NAMALWA (cell line): Measurements from ENCODE around the gene LRRC74B.
"Not testable (repeated sequence)": the region's sequence is repeated elsewhere in the genome, so short reads cannot be mapped to it uniquely, and the experiment has no call there.

Experiments used
- DNase-seq: peaks from one replicate; pipeline ENCODE4 v3.0.0-alpha.2; 2015; ENCODE audit warnings: low spot score

Gene LRRC74B

DNA sequence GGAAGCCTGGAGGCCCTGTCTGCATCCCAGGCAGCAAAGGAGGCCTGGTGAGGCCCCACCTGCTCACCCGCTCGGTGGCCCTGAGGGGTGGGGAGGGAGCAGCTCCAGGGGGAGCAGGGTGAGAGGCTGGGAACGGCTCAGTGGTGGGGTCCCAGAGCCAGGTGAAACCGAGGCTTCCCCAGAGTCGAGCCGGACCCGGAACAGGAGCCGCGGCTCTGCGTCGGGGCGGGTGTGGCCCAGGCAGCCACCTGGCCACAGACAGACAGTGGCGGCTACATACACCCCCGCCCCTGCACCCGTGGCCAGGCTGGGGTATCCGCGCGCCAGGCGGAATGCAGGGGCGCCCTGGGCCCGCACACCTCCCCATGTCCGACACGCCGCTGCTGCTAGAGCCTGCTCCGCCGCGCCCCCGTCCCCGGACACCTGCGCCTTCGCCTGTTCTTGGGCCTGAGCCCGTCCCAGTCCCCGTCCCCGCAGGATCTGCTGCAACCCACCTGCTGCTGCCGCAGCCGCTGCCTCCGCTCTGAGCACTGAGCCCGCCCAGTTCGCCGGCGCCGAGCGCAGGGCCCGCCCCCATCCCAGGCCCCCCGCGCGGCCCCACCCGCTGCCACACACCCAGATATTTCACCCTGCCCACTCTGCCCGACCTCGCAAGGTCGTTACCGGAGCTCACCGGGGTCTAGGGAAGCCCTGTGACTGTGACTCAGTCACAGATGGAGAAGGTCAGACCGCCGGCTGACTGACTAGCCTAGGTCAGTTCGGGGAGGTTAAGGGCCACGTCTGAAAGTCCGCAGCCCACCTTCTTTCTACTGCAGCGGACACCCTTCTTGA lies 13.5 kb upstream of the LRRC74B start, which contains the start of gene SLC7A4:
SLC7A4 (minus strand) TSS at position 525 of the 831 bp plus-strand sequence. CDS start 749 bp downstream, outside the sequence.
- DNase-seq, result no peak

DNA sequence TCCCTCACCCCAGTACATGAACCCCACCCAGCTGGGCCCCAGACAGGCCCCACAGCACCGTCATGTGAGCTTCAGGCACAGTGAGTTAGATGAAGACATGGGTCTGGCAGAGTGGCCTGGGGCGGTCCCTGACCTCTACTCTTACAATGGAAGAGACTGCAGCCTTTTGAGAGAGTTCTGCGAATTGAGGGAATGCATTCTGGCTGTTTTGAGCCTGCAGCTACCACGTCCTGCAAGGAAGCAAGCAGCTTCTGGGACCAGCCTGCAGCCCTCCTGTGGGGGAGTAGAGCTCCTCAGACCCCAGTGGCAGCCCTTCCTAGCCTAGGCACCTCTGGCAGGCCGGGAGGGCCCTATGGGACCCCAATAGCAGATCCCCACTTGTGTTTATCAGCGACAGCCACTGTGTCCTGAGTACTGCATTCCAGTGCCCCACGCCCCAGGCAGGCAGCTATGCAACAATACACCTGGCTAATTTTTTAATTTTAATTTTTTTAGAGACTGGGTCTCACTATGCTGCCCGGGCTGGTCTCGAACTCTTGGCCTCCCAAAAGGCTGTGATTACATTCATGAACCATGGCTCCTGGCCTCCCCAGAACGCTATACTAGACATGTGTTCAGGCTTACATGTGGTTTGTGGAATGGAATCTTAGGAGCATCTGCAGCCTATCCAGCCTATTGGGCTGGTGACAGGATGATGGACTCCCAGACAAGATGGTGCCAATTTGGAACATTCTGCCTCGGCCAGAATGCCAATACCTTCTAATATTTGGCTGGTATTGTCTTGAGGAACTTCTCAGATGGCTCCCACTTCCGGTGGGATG lies 12.7 kb upstream of the LRRC74B start:
- DNase-seq, result no peak

DNA sequence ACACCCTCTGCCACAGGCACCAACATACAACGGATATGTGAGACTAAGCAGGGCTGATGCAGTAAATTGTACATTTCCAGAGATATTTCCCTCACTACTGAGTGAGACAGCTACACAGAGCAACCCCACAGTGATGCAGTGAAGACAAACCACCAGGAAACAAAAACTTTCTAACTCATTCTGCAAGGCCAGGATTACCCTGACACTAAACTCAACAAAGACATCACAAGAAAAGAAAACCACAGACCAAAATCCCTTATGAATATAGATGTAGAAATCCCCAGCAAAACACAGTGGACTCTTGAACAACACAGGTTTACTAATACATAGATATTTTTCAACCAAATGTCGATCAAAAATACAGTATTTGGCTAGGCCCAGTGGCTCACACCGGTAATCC lies 11.9 kb upstream of the LRRC74B start:
- DNase-seq, result no peak

DNA sequence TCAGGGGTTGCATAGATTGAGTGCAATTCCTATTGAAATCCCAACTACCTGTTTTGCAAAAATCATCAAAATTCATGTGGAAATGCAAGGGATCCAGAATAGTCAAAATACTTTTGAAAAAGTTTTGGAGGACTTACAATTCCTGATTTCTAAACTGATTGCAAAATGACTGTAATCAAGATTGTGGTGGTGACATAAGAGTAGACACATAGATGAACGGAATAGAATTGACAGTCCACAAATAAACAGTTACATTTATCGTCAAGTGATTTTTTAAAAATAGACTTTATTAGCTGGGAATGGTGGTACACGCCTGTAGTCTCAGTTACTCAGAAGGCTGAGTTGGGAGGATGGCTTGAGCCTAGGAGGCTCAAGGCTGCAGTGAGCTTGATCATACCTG lies 10.8 kb upstream of the LRRC74B start:
- no peak for DNase-seq

DNA sequence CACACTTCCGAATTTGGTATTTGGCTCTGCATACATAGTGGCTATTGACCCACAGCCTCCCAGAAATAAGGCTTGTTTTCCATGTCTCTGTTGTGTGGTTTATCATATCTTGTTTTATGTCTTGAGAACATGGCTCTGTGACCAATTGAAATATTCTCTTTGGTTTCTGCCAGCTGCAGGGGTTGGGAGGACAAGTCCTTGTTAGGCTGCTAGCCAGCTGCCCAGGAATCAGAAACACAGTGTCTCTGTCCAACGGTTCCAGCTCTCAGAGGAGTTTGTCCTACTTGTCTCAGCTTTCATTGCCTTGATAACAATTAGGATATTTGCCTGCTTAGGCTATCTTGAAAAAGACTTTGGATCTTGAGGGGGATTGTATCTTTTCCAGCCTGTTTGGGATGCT lies 7.3 kb upstream of the LRRC74B start:
- DNase-seq, result no peak

DNA sequence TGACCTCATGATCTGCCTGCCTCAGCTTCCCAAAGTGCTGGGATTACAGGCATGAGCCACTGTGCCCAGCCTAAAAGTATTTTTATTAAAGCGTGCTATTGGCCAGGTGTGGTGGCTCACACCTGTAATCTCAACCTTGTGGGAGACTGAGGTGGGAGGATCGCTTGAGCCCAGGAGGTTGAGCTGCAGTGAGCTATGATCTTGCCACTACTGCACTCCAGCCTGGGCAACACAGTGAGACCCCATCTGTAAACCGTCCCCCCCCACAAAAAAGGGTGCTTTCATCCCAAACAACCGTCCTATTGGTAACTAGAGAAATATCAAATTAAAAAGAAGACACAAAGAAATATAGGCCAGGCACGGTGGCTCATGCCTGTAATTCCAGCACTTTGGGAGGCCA lies 6.6 kb upstream of the LRRC74B start:
- DNase-seq, result not testable (repeated sequence)

DNA sequence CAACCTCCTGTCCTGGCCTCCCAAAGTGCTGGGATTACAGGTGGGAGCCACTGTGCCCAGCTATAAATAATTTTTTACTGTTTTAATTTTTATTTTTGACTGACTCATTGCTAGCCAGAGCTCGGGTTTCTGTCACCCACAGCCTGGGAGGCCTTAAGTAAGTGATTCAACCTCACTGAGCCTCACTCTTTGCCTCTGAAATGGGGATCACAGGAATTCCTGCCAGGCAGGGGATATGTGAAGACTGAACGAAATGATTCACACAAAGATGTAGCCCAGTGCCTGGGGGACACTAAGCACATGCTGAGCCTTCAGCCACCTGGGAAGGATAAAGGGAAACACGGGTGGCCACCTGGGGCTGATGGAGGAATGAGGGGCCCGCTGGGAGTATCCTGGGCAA lies 3.8 kb upstream of the LRRC74B start:
- no peak for DNase-seq

DNA sequence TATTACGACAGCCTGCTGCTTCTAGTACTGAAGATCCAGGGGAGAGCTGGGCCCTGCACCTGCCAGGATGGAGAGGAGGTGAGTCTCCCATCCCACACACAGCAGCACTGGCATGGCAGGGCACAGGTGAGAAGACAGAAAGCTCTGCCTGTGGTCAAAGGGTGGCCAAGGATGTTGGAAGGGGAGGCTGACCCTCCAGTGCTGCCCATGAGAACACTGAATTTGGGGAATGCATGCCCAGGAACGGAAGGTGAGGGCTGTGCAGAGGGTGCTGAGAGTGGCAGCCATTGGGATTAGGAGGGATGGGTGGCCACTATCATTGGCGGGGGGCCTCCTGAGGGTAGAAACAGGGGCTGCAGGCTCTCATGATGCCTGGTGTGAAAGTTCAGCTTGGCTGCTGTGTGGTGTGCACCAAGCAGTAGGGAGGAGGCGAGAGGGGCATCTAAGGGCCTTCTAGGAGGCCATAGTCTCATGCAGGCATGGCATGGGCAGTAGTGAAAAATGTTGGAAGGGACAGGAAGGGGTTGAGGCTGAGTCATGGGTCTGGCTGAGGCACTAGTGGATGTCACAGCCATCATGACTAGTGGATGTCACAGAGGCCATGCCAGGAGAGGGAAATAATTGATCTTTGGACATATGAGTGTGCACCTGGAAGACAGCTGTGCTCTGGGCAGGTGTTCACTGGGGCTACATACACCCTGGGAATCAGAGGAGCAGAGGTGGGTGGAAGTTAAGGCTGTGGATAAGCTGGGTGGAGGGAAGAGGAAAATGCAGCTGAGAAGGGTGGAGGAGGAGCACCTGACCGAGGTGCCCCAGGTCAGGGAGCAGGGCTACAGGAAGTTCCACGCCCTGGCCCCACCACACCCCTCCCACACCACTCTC lies 2.5 kb upstream of the LRRC74B start:
- DNase-seq, result no peak

DNA sequence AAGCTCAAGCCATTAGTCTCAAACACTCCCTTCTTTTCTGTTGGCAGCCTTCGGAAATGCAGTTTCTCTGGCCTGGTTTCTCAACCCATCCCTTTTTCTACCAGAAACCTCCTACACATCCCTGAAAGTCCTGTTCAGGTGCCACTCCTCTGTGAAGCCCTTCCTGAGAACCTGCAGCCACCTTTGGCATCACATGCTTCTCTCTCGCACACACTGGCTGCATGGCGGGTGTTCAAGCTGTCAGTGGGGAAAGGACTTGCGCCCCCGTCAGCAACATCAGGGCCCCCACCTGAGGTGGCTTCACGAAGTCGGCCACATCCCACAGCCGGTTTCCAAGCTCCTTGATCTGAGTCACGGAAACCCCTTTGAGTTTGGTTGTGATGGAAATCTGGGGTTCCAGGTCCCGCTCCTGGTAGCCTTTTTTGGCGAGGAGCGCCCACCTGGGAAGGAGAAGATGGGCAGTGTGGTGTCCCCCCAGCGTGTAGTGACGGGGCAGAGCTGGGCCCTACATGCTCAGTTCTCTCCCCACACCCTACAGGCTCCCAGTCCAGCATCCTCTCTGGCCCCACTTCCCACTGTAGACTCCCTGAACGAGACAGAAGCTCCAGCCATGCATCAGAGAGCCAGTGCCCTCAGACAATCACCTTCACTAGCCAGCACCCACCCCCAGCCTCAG lies 1.7 kb upstream of the LRRC74B start:
- no peak for DNase-seq

DNA sequence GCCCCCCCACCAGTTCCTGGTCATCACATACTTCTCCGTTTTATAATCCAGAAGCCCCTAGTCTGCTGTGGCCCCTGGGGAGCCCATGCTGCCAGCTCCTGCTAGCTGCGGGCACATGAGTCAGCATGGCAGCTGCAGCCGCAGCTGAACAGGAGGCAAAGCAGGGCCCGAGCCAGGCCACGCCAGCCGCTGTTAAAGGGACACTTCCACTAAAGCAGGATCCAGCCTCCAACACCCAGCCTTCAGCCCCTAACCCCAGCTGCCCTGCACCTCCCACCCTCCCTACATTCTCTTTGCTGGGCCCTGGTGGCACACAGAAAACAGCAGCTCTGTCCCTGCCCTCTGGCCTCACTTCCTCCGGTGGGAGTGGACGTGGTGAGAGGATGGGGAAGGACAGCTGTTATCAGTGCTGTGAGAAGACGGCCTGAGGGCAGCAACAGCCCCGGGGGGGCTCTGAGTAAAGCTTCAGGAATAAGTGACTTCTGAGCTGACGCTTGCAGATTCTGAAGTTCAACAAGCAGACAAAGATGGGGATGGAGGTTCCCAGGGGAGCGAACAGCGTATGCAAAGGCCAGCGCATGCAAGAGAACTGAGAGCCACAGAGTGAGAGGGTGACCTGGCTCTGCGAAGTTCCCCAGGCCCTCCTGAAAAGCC lies 688 bp upstream of the LRRC74B start:
- DNase-seq, result no peak

DNA sequence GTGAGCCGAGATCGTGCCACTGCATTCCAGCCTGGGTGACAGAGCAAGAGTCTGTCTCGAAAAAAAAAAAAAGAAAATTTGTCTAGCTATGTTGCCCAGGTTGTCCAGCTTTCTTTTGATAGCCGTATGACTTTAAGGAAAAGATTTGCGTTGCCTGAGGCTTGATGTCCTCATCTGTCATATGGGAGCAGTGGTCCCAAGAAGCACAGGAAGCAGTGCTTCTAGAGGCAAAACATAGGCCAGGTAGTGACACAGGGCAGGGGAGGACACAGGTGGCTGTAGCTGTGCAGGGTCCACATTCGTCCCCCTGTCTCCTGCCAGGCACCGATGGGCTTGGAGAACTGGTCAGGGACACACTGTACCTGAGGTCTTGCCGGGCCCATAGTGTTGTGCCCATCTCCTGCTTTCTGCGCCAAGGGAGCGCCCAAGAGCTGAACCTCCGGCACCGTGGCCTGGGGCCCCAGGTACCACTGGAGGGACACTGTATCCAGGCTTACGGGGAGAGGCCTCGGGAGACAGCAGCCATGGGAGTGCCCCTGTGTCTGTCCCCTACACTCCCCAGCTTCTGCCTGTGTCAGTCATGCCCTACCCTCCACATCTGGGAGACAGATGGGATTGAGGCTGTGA lies 1.4 kb downstream of the LRRC74B start:
- DNase-seq, result no peak

DNA sequence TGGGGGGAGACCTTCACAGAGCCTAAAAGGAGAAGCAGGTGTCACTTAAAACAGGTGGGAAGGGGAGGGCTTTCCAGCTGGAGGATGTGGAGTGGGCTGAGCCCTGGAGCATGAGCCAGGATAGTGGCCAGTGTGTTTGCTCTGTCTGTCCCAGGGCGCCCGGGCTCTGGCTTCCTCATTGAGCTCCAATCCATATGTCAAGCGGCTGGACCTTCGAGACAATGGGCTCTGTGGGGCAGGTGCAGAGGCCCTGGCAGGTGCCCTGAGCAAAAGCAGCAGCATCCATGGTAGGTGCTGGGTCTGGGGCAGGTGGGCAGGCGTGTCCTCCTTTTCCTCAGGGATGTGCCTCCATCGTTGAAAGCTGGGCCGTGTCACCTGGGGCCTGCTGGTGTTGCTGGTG lies 2.0 kb downstream of the LRRC74B start:
- no peak for DNase-seq

DNA sequence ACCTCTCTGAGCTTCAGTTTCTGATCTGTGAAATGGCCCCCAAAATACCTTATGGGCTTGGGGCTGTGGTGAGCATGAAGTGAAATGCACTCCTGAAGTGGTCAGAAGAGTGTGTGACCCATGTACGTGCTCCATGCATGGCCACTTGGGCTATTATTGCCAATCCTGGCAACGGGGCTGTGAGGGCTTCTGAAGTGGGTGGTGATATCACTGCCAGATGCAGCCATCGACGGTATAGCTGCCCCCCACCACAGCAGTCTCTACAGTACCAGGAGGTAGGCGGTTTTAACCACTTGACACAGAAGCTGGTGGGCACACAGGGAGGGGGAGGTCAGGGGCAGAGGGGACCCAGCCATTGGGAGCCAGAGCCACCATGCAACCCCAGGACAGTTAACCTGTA lies 2.7 kb downstream of the LRRC74B start:
- not testable (repeated sequence) for DNase-seq

DNA sequence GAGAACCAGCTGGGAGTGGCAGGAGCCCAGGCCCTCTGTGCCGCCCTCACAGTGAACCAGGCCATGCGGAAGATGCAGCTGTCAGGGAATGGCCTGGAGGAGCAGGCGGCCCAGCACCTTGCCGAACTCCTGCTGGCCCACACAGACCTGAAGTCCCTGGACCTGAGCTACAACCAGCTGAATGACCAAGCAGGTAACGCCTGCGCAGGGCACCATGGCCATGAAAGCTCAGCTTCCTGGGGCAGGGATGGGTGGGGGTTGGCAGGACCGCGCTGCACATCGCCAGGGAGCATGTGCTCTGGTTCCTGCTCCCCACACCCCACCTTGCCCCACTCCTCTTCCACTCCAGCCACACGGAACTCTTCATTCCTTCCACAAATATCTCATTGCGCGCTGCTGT lies 3.2 kb downstream of the LRRC74B start:
- DNase-seq, result not testable (repeated sequence)

DNA sequence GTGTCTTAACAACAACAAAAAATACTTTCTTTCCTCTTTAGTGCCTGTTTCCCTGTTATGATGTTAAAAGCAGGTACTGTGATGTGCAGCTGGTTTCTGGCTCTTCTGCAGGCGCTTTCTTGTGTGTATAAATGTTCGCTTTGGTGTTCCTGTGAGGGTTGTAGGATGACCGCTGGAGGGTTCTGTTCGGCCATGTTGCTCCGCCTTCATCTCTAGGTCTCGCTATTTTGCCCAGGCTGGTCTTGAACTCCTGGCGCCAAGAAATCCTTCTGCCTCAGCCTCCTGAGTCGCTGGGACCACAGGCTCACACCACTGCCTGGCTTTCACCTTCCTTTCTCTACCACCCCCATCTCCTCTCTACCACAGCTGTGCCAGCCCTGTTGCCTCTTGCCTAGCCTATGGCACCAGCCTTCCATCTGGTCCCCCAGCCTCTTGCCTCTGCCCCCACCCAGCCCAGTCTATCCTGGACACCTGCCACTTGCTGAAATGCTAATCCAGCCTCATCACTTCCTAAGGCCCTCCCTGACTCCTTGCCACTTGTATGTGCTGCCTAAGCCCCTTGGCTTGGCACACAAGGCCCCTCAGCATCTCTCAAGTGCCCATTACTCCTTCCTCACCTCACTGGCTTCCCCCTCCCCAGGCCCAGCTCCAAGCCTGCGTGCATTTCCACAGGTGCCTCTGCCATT lies 5.5 kb downstream of the LRRC74B start:
- no peak for DNase-seq

DNA sequence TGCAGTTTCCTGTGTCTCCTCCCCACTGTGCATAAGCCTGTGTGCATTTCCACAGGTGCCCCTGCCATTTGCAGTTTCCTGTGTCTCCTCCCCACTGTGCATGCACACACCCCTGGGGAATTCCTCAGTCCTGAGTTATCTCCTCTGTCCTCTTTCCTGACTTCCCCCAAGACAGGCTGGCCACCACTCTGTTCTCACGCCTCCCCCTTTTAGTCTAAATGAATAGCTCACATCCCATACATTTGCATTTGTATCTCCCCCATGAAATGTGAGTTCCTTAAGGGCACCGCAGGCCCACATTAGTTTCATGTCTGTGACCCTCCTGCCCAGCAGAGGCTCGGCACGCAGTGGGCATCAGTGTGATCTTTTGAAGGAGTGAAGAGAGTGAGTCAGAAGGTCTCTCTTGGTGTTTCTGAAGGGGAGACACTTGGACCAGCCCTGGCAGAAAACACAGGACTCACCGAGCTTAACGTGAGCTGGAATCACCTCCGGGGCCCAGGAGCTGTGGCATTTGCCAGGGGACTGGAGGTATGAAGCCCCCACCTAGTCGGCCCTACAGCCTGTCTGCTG lies 6.2 kb downstream of the LRRC74B start:
- DNase-seq, result no peak

DNA sequence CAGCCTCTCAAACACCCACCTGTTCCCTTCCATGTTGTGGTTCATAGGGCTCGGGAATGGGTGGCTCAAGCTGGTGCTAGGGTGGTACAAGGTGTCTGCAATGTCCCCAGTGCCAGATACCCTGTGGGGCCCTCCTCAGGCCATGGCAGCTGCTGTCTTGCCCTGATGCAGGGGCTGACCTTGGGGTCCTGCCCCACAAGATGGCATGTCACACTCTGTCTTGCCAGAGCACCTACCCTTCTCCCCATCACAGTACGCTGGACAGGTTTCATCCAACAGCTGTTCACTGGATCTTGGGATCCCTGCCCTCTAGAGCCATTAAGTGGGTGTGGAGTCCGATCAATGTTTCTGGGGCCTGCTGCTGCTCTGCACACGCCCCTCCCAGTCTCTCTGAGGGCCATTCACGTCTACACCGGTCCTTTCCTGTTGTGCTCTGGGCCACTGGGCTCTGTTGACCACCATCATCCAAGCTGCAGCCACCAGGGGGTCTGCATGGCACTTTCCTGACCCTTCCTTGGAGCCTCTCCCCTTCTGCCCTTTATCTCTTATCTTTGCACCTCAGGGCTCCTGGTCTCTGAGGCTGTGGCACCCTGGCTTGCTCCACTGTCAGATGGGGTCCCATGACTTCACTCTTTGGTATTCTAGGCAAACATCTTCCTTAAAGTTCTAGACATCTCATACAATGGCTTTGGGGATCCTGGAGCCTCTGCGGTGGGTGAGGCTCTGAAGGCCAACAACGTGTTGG lies 7.1 kb downstream of the LRRC74B start:
- DNase-seq, result no peak

DNA sequence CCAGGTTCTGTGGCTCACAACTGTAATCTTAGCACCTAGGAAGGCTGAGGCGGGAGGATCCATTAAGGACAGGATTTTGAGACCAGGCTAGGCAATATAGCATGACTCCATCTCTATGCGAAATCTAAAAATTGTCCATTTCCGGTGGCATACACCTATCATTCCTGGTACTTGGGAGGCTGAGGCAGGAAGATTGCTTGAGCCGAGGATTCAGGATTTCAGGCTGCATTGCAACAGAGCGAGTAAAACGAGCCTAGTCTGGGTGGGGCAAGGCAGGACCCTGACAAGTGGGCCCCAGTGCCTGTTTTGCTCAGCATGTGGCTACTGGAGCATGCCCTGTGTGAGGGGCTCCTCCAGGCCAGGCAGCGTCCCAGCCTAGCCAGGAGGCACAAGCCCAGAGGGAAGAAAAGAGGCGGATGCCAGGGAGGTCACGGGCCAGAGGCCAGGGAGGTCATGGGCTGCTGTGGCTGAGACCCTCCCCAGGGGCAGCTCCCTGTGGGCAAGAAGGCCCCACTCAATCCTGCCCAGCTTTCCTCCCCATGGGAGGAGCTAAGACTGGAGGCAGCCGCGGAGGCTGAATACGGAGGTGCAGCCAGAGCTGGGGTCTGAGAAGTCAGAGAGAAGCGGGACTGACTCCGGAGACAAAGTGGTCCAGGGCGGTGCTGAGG lies 8.4 kb downstream of the LRRC74B start:
- no peak for DNase-seq
